H1 (cell line): ENCODE data around the gene WFDC8. TPM values are rescaled to one million over a fixed set of nuclear protein-coding genes. Genes with fewer than 3 reads are reported as not detected.

Source experiments
- CTCF ChIA-PET: fragments of 300-600 bp; sonication (Branson Sonifier 250); formaldehyde crosslinking; loops from one replicate; lab custom pipeline; 2021; ENCODE audit not compliant: partially characterized antibody; lab: Charles Lee
- POLR2A ChIA-PET: fragments of 300-600 bp; sonication (Branson Sonifier 250); formaldehyde crosslinking; loops from one replicate; lab custom pipeline; 2021; ENCODE audit warnings: inconsistent platforms; ENCODE audit not compliant: partially characterized antibody; lab: Charles Lee
- DNase-seq, 2 experiments: peaks; one replicate each; pipeline versions ENCODE4 v3.0.0 to v3.0.0-alpha.2; 2010 to 2022; ENCODE audit warnings: low spot score in 2 of 2, low read depth in 1 of 2, mixed read lengths in 1 of 2
- FAIRE-seq: peaks from 2 replicates; lab custom pipeline; 2011; peaks lifted over from hg19 to GRCh38; lab: Jason Lieb, UNC
- H2AFZ ChIP-seq: 2 replicates; pipeline ENCODE4 v1.8.1; 2012; ENCODE audit warnings: low read length, inconsistent platforms
- H2AK5ac ChIP-seq: 2 replicates; pipeline ENCODE4 v1.6.1; 2013; ENCODE audit warnings: low read depth, low read length
- H2BK120ac ChIP-seq: replicated peaks from 2 replicates; pipeline ENCODE3; 2013; ENCODE audit warnings: low read depth, low read length, inconsistent platforms
- H2BK12ac ChIP-seq: 2 replicates; pipeline ENCODE4 v1.6.1; 2013; ENCODE audit warnings: low read depth, low read length
- H2BK15ac ChIP-seq: 2 replicates; pipeline ENCODE4 v1.6.1; 2013; ENCODE audit warnings: low read length
- H2BK20ac ChIP-seq: 2 replicates; pipeline ENCODE4 v1.6.1; 2013; ENCODE audit warnings: low read length
- H2BK5ac ChIP-seq: 2 replicates; pipeline ENCODE4 v1.6.1; 2013; ENCODE audit warnings: low read depth, low read length
- H3K14ac ChIP-seq: 2 replicates; pipeline ENCODE4 v1.6.1; 2013; ENCODE audit warnings: inconsistent platforms; ENCODE audit not compliant: insufficient read length
- H3K18ac ChIP-seq: 2 replicates; pipeline ENCODE4 v1.6.1; 2013; ENCODE audit warnings: low read length; ENCODE audit errors: extremely low read depth
- H3K23ac ChIP-seq: 2 replicates; pipeline ENCODE4 v1.6.1; 2013; ENCODE audit warnings: inconsistent platforms; ENCODE audit not compliant: insufficient read length
- H3K23me2 ChIP-seq: 2 replicates; pipeline ENCODE4 v1.6.1; 2013; ENCODE audit warnings: low read depth, low read length
- H3K27ac ChIP-seq: 2 replicates; pipeline ENCODE4 v1.6.1; 2011; ENCODE audit warnings: low read depth, low read length, inconsistent platforms
- H3K27me3 ChIP-seq, 4 experiments: replicated peaks in 1 of 4; 1 replicate in 1 of 4; 2 replicates in 3 of 4; pipeline versions ENCODE4 v1.6.1 to v1.8.1; 2011 to 2013; ENCODE audit warnings: low read length in 3 of 4, mild to moderate bottlenecking in 3 of 4, inconsistent platforms in 2 of 4, mixed read lengths in 2 of 4, moderate library complexity in 1 of 4; ENCODE audit not compliant: control insufficient read depth in 3 of 4, insufficient read depth in 3 of 4; ENCODE audit errors: extremely low read depth in 1 of 4
- H3K36me3 ChIP-seq, 4 experiments: 2 replicates each; pipeline versions ENCODE4 v1.6.1 to v1.8.1; 2011 to 2013; ENCODE audit warnings: mild to moderate bottlenecking in 4 of 4, low read length in 3 of 4, moderate library complexity in 2 of 4, control low read depth in 1 of 4, inconsistent platforms in 1 of 4; ENCODE audit not compliant: insufficient read depth in 4 of 4, control insufficient read depth in 2 of 4
- H3K4ac ChIP-seq: replicated peaks from 2 replicates; pipeline ENCODE3; 2013; ENCODE audit warnings: low read length, low read depth, mixed read lengths, inconsistent platforms; ENCODE audit not compliant: insufficient read length
- H3K4me1 ChIP-seq, 4 experiments: replicated peaks in 1 of 4; 1 replicate in 1 of 4; 2 replicates in 3 of 4; pipeline versions ENCODE4 v1.6.1 to v1.8.1; 2011 to 2013; ENCODE audit warnings: low read length in 3 of 4, inconsistent platforms in 2 of 4, mixed read lengths in 1 of 4; ENCODE audit not compliant: insufficient read depth in 4 of 4, control insufficient read depth in 3 of 4
- H3K4me2 ChIP-seq, 2 experiments: 2 replicates each; pipeline versions ENCODE4 v1.6.1 to v1.8.1; 2011 to 2013; ENCODE audit warnings: low read depth in 2 of 2, low read length in 2 of 2, control low read depth in 1 of 2, inconsistent platforms in 1 of 2, mild to moderate bottlenecking in 1 of 2; ENCODE audit not compliant: insufficient read depth in 1 of 2
- H3K4me3 ChIP-seq, 4 experiments: fragments of 200-600, 300-600 bp in 1 of 4; sonication (generic), shearing (Covaris generic), sonication (Bioruptor Twin) in 1 of 4; 2 replicates each; pipeline versions ENCODE4 v1.5.1 to v1.8.1; 2011 to 2016; ENCODE audit warnings: low read length in 4 of 4, low read depth in 3 of 4, control low read depth in 2 of 4, inconsistent platforms in 2 of 4, mild to moderate bottlenecking in 2 of 4, mixed read lengths in 1 of 4, moderate library complexity in 1 of 4; ENCODE audit not compliant: insufficient read depth in 2 of 4; ENCODE audit errors: extremely low read depth in 1 of 4
- H3K56ac ChIP-seq: replicated peaks from 2 replicates; pipeline ENCODE3; 2013; ENCODE audit warnings: low read depth, mild to moderate bottlenecking, mixed read lengths, low read length, inconsistent platforms; ENCODE audit not compliant: insufficient read length
- H3K79me1 ChIP-seq: 2 replicates; pipeline ENCODE4 v1.6.1; 2013; ENCODE audit warnings: low read depth, low read length, control low read depth
- H3K79me2 ChIP-seq, 2 experiments: 2 replicates each; pipeline versions ENCODE4 v1.6.1 to v1.8.1; 2012 to 2013; ENCODE audit warnings: low read length in 2 of 2, mild to moderate bottlenecking in 2 of 2, inconsistent platforms in 1 of 2; ENCODE audit not compliant: insufficient read depth in 2 of 2, control insufficient read depth in 1 of 2
- H3K9ac ChIP-seq, 4 experiments: replicated peaks in 1 of 4; 1 replicate in 1 of 4; 2 replicates in 3 of 4; pipeline versions ENCODE4 v1.6.1 to v1.8.1; 2011 to 2013; ENCODE audit warnings: low read depth in 3 of 4, low read length in 3 of 4, control low read depth in 2 of 4, mild to moderate bottlenecking in 2 of 4, moderate library complexity in 2 of 4, inconsistent platforms in 1 of 4; ENCODE audit errors: extremely low read depth in 1 of 4
- H3K9me3 ChIP-seq, 2 experiments: 2 replicates each; pipeline versions ENCODE4 v1.6.1 to v1.8.1; 2012 to 2013; ENCODE audit warnings: mild to moderate bottlenecking in 2 of 2, moderate library complexity in 2 of 2, control low read depth in 1 of 2, inconsistent platforms in 1 of 2, low read depth in 1 of 2, low read length in 1 of 2, mixed read lengths in 1 of 2; ENCODE audit not compliant: insufficient read depth in 2 of 2
- H4K20me1 ChIP-seq, 2 experiments: replicated peaks in 1 of 2; 2 replicates each; pipeline versions ENCODE3 to v1.8.1; 2011 to 2013; ENCODE audit warnings: inconsistent platforms in 2 of 2, low read length in 2 of 2, mild to moderate bottlenecking in 1 of 2; ENCODE audit not compliant: insufficient read depth in 2 of 2, control insufficient read depth in 1 of 2
- H4K5ac ChIP-seq: 2 replicates; pipeline ENCODE4 v1.6.1; 2013; ENCODE audit warnings: low read length, low read depth, mixed read lengths, inconsistent platforms; ENCODE audit not compliant: insufficient read length
- H4K8ac ChIP-seq: 2 replicates; pipeline ENCODE4 v1.8.0; 2013; ENCODE audit warnings: mild to moderate bottlenecking, moderate library complexity, low read length, inconsistent platforms; ENCODE audit not compliant: insufficient read depth; ENCODE audit errors: extremely low read depth
- H4K91ac ChIP-seq: replicated peaks from 2 replicates; pipeline ENCODE3; 2013; ENCODE audit warnings: low read length, mixed read lengths, inconsistent platforms; ENCODE audit not compliant: insufficient read length
- ASH2L ChIP-seq: fragments of 200-600, 300-600 bp; sonication (generic); IDR thresholded peaks from one replicate; pipeline ENCODE4 v1.7.1; 2017; ENCODE audit warnings: low read length
- ATF3 ChIP-seq: IDR thresholded peaks from 2 replicates; pipeline ENCODE4 v1.6.1; 2011; ENCODE audit warnings: low read depth, mild to moderate bottlenecking, low read length; ENCODE audit not compliant: insufficient read depth
- BACH1 ChIP-seq: IDR thresholded peaks from 2 replicates; pipeline ENCODE4 v1.6.1; 2012; ENCODE audit warnings: low read length, improper control_type of control experiment
- CBX8 ChIP-seq: fragments of 300-800, 300-1000 bp; sonication (generic); IDR thresholded peaks from 2 replicates; pipeline ENCODE4 v1.7.1; 2016; ENCODE audit warnings: low read depth, low read length, borderline replicate concordance
- CHD2 ChIP-seq: IDR thresholded peaks from 2 replicates; pipeline ENCODE4 v1.6.1; 2012; ENCODE audit warnings: low read length, improper control_type of control experiment
- E2F6 ChIP-seq: IDR thresholded peaks from 2 replicates; pipeline ENCODE4 v1.6.1; 2012; ENCODE audit warnings: inconsistent platforms
- GTF2F1 ChIP-seq: IDR thresholded peaks from 2 replicates; pipeline ENCODE4 v1.6.1; 2012; ENCODE audit warnings: low read depth, low read length, improper control_type of control experiment, borderline replicate concordance
- HDAC2 ChIP-seq, 2 experiments: fragments of 300-600 bp in 1 of 2; sonication (generic) in 1 of 2; IDR thresholded peaks; 2 replicates each; pipeline ENCODE4 v1.6.1; 2011 to 2012; ENCODE audit warnings: low read depth in 2 of 2, low read length in 2 of 2, mild to moderate bottlenecking in 2 of 2, moderate library complexity in 2 of 2, borderline replicate concordance in 1 of 2, inconsistent platforms in 1 of 2
- POLR2AphosphoS5 ChIP-seq: IDR thresholded peaks from 2 replicates; pipeline ENCODE4 v1.6.1; 2011; ENCODE audit warnings: low read depth, low read length
- POU5F1 ChIP-seq: IDR thresholded peaks from 2 replicates; pipeline ENCODE4 v1.6.1; 2011; ENCODE audit warnings: low read depth, mild to moderate bottlenecking, low read length, moderate library complexity
- SIX5 ChIP-seq: IDR thresholded peaks from 2 replicates; pipeline ENCODE4 v1.6.1; 2011; ENCODE audit warnings: mild to moderate bottlenecking, low read depth, low read length
- USF2 ChIP-seq: IDR thresholded peaks from 2 replicates; pipeline ENCODE4 v1.6.1; 2011; ENCODE audit warnings: low read length, improper control_type of control experiment
- WGBS, 2 experiments: shearing (Covaris generic) in 1 of 2; methylation state at CpG; one replicate each; pipeline versions ENCODE4 v1.1.6 to v1.1.7; 2013 to 2015; ENCODE audit warnings: low lambda C conversion rate in 2 of 2, mixed read lengths in 2 of 2, inconsistent platforms in 1 of 2, low coverage in 1 of 2, missing lambda C conversion rate in 1 of 2; ENCODE audit not compliant: insufficient replicate concordance in 2 of 2, insufficient coverage in 1 of 2, insufficient read length in 1 of 2; ENCODE audit errors: extremely low coverage in 1 of 2, missing lambda C conversion rate in 1 of 2; 5-methylcytosine and 5-hydroxymethylcytosine counted together
- polyA plus RNA-seq, 7 experiments: library from polyadenylated mRNA; depleted of rRNA in 3 of 7; stranded (reverse) in 5 of 7; unstranded in 2 of 7; fragments of >200 nt in 5 of 7; fragments of 200-250 nt in 2 of 7; gene quantifications; 1 replicate in 5 of 7; 2 replicates in 1 of 7; 4 replicates in 1 of 7; pipeline versions ENCODE4 v1.2.1 to v1.2.3, GENCODE V29; 2011 to 2013; ENCODE audit warnings: missing spikeins in 2 of 7, mixed read lengths in 2 of 7
- total RNA-seq: library from RNA; stranded (reverse); fragmentation: NEBNext Ultra II Directional; extraction: Animal tissue kit (Norgen Biotek cat#: 25700); gene quantifications from 2 replicates; pipeline ENCODE4 v1.2.1, GENCODE V29; 2021

WFDC8 gene
- total and polyA plus RNA-seq, 2 of the 8 experiments (the other 6 are each of a cell fraction or from before 2014, with no cell fraction given), result not detected

DNA sequence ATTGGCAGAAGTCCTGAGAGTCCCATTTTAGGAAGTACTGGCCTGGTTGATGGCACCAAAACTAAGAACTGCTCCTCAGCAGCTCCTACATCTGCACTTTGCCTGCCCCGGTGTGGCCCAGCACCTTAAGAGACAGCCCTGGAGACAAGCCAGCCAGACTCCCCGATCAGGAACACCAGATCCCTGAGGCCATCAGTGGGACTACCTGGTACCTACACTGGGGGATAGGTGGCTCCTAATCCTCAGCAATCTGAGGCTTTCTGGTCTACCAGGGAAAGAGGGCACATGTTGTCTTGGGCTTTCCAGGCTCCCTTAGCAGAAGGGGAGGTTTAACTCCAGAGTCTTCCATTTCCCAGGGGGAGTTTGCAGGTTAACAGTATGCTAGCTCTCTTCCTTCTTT lies 39.7 kb downstream of the WFDC8 start, which contains the start of gene WFDC6:
Gene WFDC6, minus strand, starts transcription at position 101 of the 400 bp plus-strand sequence. Its CDS starts 75 bp downstream, at position 26.
- H3K4me1 ChIP-seq, result no peaks in the 10 kb centered on the region
- no peak within 1 kb of the TSS for H4K5ac ChIP-seq
- no peaks in the 10 kb centered on the region for H3K36me3 ChIP-seq
- no peaks in the 10 kb centered on the region for H3K27me3 ChIP-seq
- CTCF ChIA-PET, result interaction anchor here (1.0 to 6.5 kb wide), 16 partner anchors 8 to 424 kb away, joined by 3 to 42 read pairs (median 5); partner anchors contain the start of gene EPPIN
- FAIRE-seq (no peak), DNase-seq (no peak)
- no peak within 1 kb of the TSS for H2AFZ ChIP-seq
- H3K79me2 ChIP-seq, result no peaks in the 10 kb centered on the region
- no peak within 1 kb of the TSS for H3K23ac ChIP-seq
- no peak within 1 kb of the TSS for H3K18ac ChIP-seq
- no peak within 1 kb of the TSS for H3K4ac ChIP-seq
- H3K23me2 ChIP-seq, result no peaks in the 10 kb centered on the region
- H3K27ac ChIP-seq, result no peak within 1 kb of the TSS
- WGBS, 2 experiments, result 83% methylated on average over 2 of the region's 2 CpGs; no CpG with 5 or more reads in 1 of the 2 experiments
- no peak within 1 kb of the TSS for H2AK5ac ChIP-seq
- 0 out of 2 replicates have a peak within 1 kb of the TSS, but pooled peaks have one; percentile 3 for H2BK15ac ChIP-seq
- no peak within 1 kb of the TSS for H2BK120ac ChIP-seq
- POLR2A ChIA-PET, result no interaction called here
- H2BK20ac ChIP-seq, result no peak within 1 kb of the TSS
- no peaks in the 10 kb centered on the region for H3K9me3 ChIP-seq
- no peaks in the 10 kb centered on the region for H4K20me1 ChIP-seq
- H3K14ac ChIP-seq, result no peak within 1 kb of the TSS
- H4K8ac ChIP-seq, result no peak within 1 kb of the TSS
- no peak within 1 kb of the TSS for H3K56ac ChIP-seq
- H3K79me1 ChIP-seq, result no peaks in the 10 kb centered on the region
- H3K4me3 ChIP-seq, result no peak within 1 kb of the TSS
- H4K91ac ChIP-seq, result no peak within 1 kb of the TSS
- H3K4me2 ChIP-seq, result no peak within 1 kb of the TSS
- no peak within 1 kb of the TSS for H2BK12ac ChIP-seq
- no peak within 1 kb of the TSS for H3K9ac ChIP-seq
- no peak within 1 kb of the TSS for H2BK5ac ChIP-seq
- TF ChIP-seq GTF2F1, result no peak
- TF ChIP-seq CHD2, result no peak
- TF ChIP-seq ASH2L, result no peak
- TF ChIP-seq USF2, result no peak
- no peak for TF ChIP-seq ATF3
- no peak for TF ChIP-seq CBX8
- no peak for TF ChIP-seq POU5F1
- TF ChIP-seq BACH1, result no peak
- TF ChIP-seq SIX5, result no peak
- TF ChIP-seq E2F6, result no peak
- no peak for TF ChIP-seq POLR2AphosphoS5
- TF ChIP-seq HDAC2 (IDR thresholded peaks at IDR 0.05; ENCODE audit: borderline replicate concordance in 1 of 2, low read depth in 2 of 2, low read length in 2 of 2), result no peak
